Measurements from ENCODE around the gene ZMIZ1. TPM values are rescaled to one million over a fixed set of nuclear protein-coding genes. Genes with fewer than 3 reads are reported as not detected.

Gene ZMIZ1
- total RNA-seq, 2 donors from 2014 or later, result 30.0 to 34.0 TPM

DNA sequence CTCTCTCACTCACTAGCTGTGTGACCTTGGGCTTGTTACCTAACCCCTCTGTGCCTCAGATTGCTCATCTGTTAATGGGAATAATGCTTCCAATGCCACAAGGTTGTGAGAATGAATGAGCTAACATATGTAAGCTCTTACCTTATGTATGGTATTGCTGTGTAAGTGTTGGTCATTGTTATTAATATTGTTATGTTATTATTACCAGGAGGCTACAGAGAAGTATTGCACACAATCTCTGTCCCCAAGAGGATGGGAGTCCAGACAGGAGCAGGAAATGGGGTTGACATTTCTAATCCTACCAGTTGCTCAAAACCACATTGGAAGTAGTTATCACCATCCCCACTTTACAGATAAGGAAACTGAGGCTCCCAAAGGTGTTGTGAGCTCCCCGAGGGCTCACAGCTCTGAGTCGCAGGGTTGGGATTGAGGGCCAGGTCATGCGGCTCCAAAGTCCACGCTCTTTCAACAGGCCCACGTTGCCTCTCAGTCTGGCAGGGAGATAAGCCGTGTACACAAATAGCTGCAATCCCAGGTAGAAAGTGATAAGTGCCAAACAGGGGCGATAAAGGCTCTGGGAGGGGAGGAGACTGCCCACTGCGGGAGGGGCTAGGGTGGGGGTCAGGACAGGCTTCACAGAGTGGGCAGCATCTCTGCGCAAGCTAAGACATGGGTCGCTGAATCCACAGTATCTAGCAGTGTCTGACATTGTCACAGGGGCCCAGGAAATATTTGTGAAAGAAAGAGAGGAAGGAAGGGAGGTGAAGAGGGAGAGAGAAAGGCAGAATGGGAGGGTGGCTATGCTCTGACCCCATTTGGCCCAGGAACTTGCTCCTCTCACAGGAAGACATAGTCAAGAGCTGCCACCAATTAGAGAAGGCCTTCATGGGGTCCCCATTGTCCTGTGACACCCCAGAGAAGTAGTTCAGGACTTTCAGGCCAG lies 9.6 kb upstream of the ZMIZ1 start:
- Mint-ChIP-seq H3K4me1 (peaks cover 26% of the 10 kb centered on the region), H3K27me3 (peaks cover 10% of the 10 kb centered on the region), H3K4me3 (no peak overlapping the region), H3K27ac (peak overlapping the region; percentile 63), H3K36me3 (ENCODE audit: low read depth) (peaks cover 5% of the 10 kb centered on the region)
- no peaks in the 10 kb centered on the region for H3K9me3 ChIP-seq (ENCODE audit: control insufficient read depth, low read length, poor library complexity, severe bottlenecking)
- DNase-seq, result no peak
- ATAC-seq, result no peak

DNA sequence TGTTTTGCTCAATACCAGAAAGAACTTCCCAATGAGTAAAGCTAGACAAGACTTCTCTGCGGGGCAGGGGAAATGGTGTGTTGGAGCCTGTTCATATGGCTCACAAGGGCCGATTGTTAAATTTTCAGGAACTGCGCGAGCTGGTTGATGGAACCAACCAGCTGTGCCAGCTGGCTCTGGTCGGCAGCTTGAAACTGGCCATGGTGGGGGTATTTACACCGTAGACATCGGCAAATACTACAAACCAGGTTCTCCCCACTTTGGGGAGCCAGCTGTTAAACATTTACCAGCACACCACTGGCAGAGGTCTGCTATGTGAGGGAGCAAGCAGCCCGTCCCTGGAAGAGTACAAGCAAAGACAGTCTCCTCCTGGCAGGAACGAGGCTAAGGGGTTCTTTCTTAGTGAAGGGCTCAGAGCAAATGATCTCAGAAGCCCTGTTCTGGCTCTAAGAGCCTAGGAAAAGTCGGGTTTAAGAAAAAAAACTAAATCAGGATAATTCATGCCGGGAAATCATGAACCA lies 8.8 kb upstream of the ZMIZ1 start:
- H3K4me1 Mint-ChIP-seq, result peaks cover 30% of the 10 kb centered on the region
- no peak for ATAC-seq
- H3K9me3 ChIP-seq (ENCODE audit: control insufficient read depth, low read length, poor library complexity, severe bottlenecking), result no peaks in the 10 kb centered on the region
- H3K4me3 Mint-ChIP-seq, result no peak overlapping the region
- H3K36me3 Mint-ChIP-seq (ENCODE audit: low read depth), result peaks cover 5% of the 10 kb centered on the region
- peak overlapping the region; percentile 29 for H3K27ac Mint-ChIP-seq
- peaks cover 10% of the 10 kb centered on the region for H3K27me3 Mint-ChIP-seq
- DNase-seq, result no peak

DNA sequence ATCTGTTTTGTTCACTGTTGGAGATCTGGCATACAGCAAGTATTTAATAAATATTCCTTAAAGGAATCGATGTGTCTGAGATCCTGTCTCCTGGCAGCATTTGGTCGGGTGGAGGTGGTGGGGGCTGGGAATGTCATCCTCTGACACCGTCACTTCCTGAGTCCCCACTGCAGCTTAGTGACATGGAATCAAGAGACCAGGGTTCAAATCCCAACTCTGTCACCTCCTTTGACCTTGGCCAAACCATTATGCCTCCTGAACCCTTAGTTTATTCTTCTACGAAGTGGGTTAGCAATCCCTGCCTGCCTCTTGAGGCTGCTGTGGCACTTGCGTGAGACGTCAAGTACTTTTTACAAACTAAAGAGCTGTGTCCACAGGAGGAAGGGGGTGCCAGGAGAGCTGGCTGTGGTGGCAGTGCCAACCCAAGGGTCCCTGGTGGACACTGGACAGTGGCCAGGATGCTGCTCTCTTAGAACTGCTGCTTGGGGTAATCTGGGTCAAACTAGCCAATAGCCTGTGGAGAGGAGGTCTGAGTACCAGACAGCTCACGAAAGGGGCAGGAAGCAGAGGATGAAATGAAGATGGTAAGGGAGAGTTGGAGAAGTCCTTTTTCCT lies 8.0 kb upstream of the ZMIZ1 start:
- H3K27me3 Mint-ChIP-seq, result peaks cover 10% of the 10 kb centered on the region
- peaks cover 36% of the 10 kb centered on the region for H3K4me1 Mint-ChIP-seq
- H3K36me3 Mint-ChIP-seq (ENCODE audit: low read depth), result peaks cover 5% of the 10 kb centered on the region
- peak overlapping the region; percentile 59 for H3K27ac Mint-ChIP-seq
- no peak for DNase-seq
- H3K4me3 Mint-ChIP-seq, result no peak overlapping the region
- H3K9me3 ChIP-seq (ENCODE audit: control insufficient read depth, low read length, poor library complexity, severe bottlenecking), result no peaks in the 10 kb centered on the region
- no peak for ATAC-seq

- H3K36me3 Mint-ChIP-seq (ENCODE audit: low read depth), result peaks cover 5% of the 10 kb centered on the region
- no peak overlapping the region for H3K4me3 Mint-ChIP-seq
- H3K27ac Mint-ChIP-seq, result peak overlapping the region; percentile 85
Measured at GRCh38 chr10:79061441-79062315, 7.1 kb upstream of the ZMIZ1 start.

DNA sequence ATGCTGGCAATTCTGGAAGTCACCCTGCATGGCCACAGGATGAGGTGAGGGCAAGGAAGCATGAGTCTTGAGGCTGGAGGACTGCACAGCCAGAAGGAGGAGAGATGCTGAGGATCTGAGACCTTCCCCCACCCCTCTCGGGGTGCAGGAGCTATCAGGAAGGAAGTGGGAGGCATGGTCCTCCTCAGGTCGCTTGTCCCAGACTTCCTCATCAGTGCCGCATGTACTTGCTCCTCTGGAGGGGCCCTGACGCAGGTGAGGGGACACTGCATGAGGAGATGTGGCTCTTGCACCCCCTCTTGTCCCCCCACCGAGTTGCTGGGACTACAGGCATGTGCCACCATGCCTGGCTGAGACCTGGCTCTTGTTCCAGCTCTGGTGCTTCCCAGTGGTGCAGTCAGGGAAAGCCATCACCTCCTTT lies 5.7 kb upstream of the ZMIZ1 start:
- H3K27me3 Mint-ChIP-seq, result peaks cover 6% of the 10 kb centered on the region
- DNase-seq (no peak), ATAC-seq (no peak)
- no peaks in the 10 kb centered on the region for H3K9me3 ChIP-seq (ENCODE audit: control insufficient read depth, low read length, poor library complexity, severe bottlenecking)
- peak overlapping the region; percentile 91 for H3K27ac Mint-ChIP-seq
- H3K4me3 Mint-ChIP-seq, result peak overlapping the region; percentile 13
- H3K4me1 Mint-ChIP-seq, result peaks cover 46% of the 10 kb centered on the region
- H3K36me3 Mint-ChIP-seq (ENCODE audit: low read depth), result peaks cover 7% of the 10 kb centered on the region

More at GRCh38 chr10:79061441-79062315, 7.1 kb upstream of the ZMIZ1 start:
- DNase-seq, result no peak
- peaks cover 10% of the 10 kb centered on the region for H3K27me3 Mint-ChIP-seq
- peaks cover 40% of the 10 kb centered on the region for H3K4me1 Mint-ChIP-seq
- no peaks in the 10 kb centered on the region for H3K9me3 ChIP-seq (ENCODE audit: control insufficient read depth, low read length, poor library complexity, severe bottlenecking)
- ATAC-seq, result no peak

DNA sequence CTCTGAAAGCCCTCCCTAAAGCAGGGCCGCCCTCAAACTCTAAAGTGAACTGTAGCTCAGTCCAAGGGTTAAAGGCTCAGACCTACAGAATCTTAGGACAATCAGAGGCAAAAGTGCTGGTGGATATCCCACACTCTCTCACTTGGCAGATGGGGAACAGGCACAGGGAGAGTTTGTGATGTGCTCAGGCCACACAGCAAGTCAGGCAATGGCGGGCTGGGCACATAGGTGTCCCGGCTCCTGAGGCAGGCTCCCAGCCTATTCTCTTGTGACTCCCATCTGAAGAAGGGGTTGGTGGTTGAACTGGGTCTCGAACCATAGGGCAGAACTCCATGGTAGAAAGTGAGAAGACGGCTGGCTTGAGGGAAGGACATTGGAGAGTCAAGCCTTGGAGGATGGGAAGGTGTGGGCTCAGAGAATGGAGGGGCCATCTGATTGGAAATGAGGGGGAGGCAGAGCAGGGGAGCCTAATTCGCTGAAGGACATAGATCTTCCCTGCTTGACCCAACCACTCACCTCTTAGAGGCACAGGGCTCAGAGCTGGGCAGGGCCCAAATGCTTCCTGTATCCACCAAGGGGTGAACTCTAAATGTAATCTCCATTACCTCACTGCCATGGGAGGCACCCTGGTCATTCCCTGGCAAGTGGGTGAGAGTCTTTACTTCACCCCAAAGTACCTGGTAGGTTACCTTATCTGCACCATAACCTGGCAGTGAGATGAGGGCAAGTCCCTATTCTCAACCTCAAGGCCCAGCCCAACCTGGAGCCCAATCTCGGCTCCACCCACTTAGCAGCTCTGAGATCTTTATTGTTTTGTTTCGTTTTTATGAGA lies 4.9 kb upstream of the ZMIZ1 start:
- Mint-ChIP-seq H3K27me3 (no peaks in the 10 kb centered on the region), H3K27ac (peak overlapping the region; percentile 91), H3K4me1 (peaks cover 45% of the 10 kb centered on the region), H3K4me3 (no peak overlapping the region), H3K36me3 (ENCODE audit: low read depth) (peaks cover 2% of the 10 kb centered on the region)
- ATAC-seq (peak; percentile 46), DNase-seq (no peak)
- no peaks in the 10 kb centered on the region for H3K9me3 ChIP-seq (ENCODE audit: control insufficient read depth, low read length, poor library complexity, severe bottlenecking)

- H3K4me1 Mint-ChIP-seq, result peaks cover 42% of the 10 kb centered on the region
- H3K4me3 Mint-ChIP-seq, result no peak overlapping the region
Measured at GRCh38 chr10:79065091-79065551, 3.6 kb upstream of the ZMIZ1 start.

GRCh38 chr10:79065853-79066252 lies 2.9 kb upstream of the ZMIZ1 start:
- Mint-ChIP-seq H3K36me3 (ENCODE audit: low read depth) (peaks cover 2% of the 10 kb centered on the region), H3K27me3 (no peaks in the 10 kb centered on the region), H3K4me1 (peaks cover 44% of the 10 kb centered on the region), H3K4me3 (peak overlapping the region; percentile 68), H3K27ac (peak overlapping the region; percentile 91)
- ATAC-seq (no peak), DNase-seq (no peak)
- H3K9me3 ChIP-seq (ENCODE audit: control insufficient read depth, low read length, poor library complexity, severe bottlenecking), result no peaks in the 10 kb centered on the region

More at GRCh38 chr10:79065091-79065551, 3.6 kb upstream of the ZMIZ1 start:
- ATAC-seq (no peak), DNase-seq (no peak)
- no peaks in the 10 kb centered on the region for H3K9me3 ChIP-seq (ENCODE audit: control insufficient read depth, low read length, poor library complexity, severe bottlenecking)
- peak overlapping the region; percentile 91 for H3K27ac Mint-ChIP-seq
- H3K36me3 Mint-ChIP-seq (ENCODE audit: low read depth), result peaks cover 2% of the 10 kb centered on the region
- H3K27me3 Mint-ChIP-seq, result no peaks in the 10 kb centered on the region

DNA sequence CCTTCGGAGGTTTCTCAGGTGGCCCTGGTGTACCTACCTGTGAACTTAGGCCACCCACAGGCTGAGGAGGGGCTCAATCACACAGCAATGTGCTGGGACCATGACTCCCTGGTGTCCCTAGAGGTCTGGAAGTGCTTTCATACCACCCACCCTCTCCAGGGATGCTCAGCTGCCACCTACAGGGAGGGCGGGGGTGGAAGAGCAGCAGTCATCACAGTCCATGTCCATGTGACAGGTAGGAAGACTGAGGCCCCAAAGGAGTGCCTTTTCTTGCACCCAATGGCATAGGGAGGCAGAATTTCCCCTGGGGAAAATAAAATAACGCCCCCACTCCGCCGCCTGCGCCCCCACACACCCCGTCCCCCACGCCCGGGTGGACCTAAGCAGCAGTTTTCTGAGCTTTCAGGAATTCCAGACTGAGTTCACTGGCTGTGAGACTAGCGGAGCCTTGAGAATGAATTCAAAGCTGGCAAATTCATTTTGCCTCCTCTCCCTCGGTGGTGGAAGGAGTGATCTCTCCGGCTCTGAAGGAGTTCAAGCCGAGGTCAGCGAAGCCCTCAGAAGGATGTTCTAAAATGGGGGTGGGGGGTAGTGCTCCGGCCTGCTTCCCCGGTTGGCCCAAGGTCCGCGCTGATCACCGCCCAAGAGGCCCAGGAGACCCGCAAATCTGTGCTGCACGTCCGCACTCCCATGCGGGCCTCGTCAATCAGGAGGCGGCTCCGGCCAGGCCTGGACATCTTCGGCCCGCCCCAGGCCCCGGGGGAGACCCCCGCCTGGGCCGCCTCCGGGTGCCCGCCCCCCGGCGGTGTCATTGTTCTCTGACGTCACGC lies 2.1 kb upstream of the ZMIZ1 start:
- Mint-ChIP-seq H3K27me3 (no peaks in the 10 kb centered on the region), H3K36me3 (ENCODE audit: low read depth) (peaks cover 2% of the 10 kb centered on the region), H3K27ac (peak overlapping the region; percentile 91), H3K4me1 (peaks cover 47% of the 10 kb centered on the region), H3K4me3 (peak overlapping the region; percentile 98)
- no peak for ATAC-seq
- DNase-seq, result no peak
- no peaks in the 10 kb centered on the region for H3K9me3 ChIP-seq (ENCODE audit: control insufficient read depth, low read length, poor library complexity, severe bottlenecking)

GRCh38 chr10:79067241-79068202 lies 1.2 kb upstream of the ZMIZ1 start:
- H3K36me3 Mint-ChIP-seq (ENCODE audit: low read depth), result peaks cover 2% of the 10 kb centered on the region
- peak; percentile 51 for ATAC-seq
- no peaks in the 10 kb centered on the region for H3K27me3 Mint-ChIP-seq
- peak; percentile 74 to 80 (median 74) for DNase-seq
- H3K4me1 Mint-ChIP-seq, result peaks cover 51% of the 10 kb centered on the region
- H3K27ac Mint-ChIP-seq, result peak overlapping the region; percentile 91
- H3K4me3 Mint-ChIP-seq, result peak overlapping the region; percentile 98
- no peaks in the 10 kb centered on the region for H3K9me3 ChIP-seq (ENCODE audit: control insufficient read depth, low read length, poor library complexity, severe bottlenecking)

Data from T-helper 17 cell (primary cell).